Stimulated activated CD4-positive, alpha-beta T cell treated with anti-CD3 and anti-CD28 coated beads, Interleukin-15, amount 100 ng/mL, for 1 hour (primary cell): ENCODE data around the gene CEMIP2.
A peak's percentile ranks its signal among the peaks of the same experiment; 100 is the strongest.
"Not testable (repeated sequence)": the region's sequence is repeated elsewhere in the genome, so short reads cannot be mapped to it uniquely, and the experiment has no call there.

Experiments
- DNase-seq, 2 donors: peaks; one replicate each; pipeline ENCODE4 v3.0.0-alpha.2; 2020; ENCODE audit warnings: low read depth in 1 of 2, low spot score in 1 of 2

Gene CEMIP2, protein sequence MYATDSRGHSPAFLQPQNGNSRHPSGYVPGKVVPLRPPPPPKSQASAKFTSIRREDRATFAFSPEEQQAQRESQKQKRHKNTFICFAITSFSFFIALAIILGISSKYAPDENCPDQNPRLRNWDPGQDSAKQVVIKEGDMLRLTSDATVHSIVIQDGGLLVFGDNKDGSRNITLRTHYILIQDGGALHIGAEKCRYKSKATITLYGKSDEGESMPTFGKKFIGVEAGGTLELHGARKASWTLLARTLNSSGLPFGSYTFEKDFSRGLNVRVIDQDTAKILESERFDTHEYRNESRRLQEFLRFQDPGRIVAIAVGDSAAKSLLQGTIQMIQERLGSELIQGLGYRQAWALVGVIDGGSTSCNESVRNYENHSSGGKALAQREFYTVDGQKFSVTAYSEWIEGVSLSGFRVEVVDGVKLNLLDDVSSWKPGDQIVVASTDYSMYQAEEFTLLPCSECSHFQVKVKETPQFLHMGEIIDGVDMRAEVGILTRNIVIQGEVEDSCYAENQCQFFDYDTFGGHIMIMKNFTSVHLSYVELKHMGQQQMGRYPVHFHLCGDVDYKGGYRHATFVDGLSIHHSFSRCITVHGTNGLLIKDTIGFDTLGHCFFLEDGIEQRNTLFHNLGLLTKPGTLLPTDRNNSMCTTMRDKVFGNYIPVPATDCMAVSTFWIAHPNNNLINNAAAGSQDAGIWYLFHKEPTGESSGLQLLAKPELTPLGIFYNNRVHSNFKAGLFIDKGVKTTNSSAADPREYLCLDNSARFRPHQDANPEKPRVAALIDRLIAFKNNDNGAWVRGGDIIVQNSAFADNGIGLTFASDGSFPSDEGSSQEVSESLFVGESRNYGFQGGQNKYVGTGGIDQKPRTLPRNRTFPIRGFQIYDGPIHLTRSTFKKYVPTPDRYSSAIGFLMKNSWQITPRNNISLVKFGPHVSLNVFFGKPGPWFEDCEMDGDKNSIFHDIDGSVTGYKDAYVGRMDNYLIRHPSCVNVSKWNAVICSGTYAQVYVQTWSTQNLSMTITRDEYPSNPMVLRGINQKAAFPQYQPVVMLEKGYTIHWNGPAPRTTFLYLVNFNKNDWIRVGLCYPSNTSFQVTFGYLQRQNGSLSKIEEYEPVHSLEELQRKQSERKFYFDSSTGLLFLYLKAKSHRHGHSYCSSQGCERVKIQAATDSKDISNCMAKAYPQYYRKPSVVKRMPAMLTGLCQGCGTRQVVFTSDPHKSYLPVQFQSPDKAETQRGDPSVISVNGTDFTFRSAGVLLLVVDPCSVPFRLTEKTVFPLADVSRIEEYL (N-terminal part only)

DNA sequence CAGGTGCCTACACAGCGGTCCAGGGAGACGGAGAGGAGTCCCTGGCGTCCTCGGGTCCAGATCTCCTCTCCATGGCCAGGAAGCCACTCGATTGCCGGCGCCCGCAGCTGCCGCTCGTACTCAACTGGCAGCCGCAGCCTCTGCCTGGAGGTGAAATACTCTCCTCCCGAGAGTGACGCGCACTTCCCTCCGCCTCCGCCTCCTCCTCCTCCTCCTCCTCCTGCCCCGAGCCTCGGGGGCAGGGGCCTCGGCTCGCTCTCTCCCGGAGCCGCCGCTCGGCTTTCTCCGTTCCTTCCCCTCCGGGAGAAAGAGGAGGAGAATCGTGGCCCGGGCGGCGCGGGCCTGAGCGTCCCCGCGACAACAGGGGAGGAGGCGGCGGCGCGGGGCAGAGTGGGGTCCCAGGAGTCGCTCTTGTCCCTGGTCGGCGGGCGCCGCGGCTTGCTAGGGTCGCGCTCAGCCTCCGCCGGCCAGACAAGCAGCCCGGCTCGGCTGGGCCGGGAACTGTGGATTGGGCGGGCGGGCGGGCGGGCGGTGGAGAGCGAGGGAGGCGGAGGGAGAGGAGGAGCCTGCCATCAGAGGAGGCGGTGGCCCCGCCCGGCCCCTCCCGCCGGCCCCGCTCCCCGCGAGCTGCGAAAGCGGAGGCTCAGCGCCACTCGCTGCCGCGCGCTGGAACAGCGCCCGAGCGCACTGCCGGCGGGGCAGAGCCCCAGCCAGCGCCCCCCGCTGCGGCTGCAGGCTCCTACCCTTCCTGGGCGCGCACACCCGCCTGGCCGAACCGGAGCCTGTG is at the start of gene CEMIP2:
Gene CEMIP2, minus strand, starts transcription at position 126 of the 787 bp plus-strand sequence. CDS start 18,140 bp downstream, outside the sequence.
- peak; percentile 76 to 81 for DNase-seq

DNA sequence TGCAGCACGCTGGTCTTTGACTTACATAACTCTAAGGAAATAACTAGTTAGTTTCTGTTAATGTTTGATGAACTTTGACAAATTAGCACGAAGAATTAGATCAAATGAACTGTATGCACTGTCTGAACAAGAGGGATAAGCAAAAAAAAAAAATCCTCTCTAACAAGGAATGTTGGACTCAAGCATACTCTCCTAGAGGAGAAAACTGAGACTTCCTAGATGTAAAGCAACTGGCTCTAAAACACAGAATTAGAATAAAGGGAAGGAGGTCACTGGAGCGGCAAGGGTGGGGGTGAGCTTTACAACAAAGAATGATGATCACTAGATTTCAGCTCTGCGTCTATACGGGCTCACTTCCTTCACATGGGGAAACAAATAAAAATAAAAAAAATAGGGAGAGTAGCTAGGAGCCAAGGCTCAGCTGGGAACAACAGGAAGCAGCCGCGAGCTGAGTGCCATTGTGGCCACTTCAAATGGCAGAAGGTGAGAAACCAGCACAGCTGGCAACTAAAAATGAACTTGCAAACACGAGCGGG is 48.7 kb upstream of the CEMIP2 start:
- DNase-seq: no peak

DNA sequence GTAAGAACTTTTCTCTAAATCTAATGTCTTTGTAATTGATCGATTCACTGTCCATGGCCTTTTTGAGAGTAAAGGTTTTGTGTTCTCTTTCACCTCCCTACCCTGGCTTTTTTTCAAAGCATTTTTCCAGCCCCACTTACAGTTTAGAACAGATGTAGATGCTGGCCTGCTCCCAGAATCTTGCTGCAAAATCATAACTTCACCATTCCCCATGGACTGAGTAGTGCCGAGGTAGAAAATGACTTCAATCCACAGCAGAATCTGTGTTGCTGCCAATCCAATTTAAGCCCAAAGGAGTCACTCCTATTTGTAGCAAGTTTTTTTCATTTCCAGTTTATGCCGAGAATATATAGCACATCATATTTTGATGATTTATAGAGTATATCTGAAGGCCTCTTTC is 46.5 kb upstream of the CEMIP2 start:
- DNase-seq: no peak

DNA sequence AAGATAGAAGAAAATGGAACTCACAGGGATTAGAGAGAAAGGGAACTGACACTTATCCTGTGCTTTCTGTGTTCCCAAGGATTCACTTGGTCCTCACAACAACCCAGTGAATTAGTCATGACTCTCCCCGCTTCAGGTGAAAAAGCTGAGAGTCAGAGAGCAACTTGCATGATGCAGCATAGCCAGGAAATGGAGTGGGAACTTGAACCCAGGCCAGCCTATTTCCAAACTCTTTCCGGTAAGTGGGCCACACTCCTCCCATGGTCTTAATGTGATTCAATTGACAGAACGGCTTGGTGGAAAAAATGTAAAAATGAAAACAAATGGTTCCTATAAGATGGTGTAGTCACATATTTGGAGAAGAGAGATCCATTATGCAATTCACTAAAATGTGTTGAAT is 45.9 kb upstream of the CEMIP2 start:
- DNase-seq: no peak

DNA sequence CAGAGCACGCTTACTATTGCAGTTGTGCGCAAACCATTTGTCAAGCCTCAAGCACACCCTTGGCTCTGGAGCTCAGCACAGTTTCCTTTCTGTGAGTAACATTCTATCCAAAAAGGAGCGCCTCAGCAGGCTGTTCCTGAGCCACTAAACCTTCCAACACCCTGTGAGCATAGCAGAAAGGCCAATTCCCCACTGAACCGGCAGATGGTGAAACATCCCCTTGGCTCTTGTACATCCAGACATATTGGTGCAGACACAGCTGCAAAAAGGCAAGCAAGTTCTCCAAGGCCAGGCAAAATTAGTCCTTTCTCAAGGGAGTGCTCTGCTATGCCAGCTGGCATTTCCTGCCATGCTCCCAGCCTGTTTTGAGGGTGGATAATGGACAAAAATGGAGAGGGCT is 44.1 kb upstream of the CEMIP2 start:
- DNase-seq: no peak

DNA sequence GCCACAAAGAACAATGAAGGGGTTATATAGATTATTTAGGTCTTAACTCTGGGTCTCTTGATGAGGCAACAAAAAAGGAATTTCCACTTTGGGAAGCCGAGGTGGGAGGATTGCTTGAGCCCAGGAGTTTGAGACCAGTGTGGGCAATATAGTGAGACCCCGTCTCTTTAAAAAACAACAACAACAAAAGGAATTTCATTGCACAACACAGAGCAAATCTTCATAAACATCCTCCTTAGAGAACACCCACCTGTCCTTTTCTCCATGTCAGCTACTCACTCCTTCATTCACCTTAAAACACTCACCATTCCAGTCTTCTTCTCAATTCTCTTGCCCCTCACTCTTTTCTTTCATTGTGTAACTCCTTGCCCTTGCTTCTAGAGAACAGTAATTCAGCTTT is 39.8 kb upstream of the CEMIP2 start:
- no peak for DNase-seq

DNA sequence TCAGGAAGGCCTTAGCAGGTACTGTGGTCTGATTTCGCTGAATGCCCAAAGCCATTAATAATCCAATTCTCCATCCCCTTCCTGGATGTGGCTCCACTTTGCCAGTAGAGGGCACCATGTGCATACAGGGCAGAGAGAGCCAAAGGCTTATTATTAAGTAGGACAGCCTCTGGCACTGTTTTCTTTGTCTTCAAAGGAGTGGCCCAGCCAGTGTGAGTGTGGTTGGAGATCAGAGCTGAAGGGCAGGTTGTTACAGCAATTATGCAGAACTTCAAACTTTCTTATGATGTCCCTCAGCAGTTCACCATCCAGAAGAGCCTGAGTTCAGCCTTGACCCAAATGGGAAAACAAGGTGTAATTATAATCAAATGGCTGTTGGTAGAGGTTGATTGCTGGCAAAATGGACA is 38.6 kb upstream of the CEMIP2 start:
- DNase-seq: peak in 1 of 2 donors; percentile 8

DNA sequence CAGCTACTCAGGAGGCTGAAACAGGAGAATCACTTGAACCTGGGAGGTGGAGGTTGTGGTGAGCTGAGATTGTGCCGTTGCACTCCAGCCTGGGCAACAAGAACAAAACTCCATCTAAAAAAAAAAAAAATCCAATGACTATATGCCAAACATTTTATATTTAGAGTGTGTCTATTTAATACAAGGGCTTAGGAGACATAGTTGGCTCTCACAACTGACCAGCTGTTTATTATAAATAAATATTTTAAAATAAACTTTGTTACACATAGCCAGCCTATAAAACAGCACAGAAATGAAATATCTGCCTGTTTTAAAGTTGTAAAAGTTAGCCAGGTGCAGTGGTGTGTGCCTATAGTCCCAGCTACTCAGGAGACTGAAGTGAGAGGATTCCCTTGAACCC is 36.8 kb upstream of the CEMIP2 start:
- not testable (repeated sequence) for DNase-seq

DNA sequence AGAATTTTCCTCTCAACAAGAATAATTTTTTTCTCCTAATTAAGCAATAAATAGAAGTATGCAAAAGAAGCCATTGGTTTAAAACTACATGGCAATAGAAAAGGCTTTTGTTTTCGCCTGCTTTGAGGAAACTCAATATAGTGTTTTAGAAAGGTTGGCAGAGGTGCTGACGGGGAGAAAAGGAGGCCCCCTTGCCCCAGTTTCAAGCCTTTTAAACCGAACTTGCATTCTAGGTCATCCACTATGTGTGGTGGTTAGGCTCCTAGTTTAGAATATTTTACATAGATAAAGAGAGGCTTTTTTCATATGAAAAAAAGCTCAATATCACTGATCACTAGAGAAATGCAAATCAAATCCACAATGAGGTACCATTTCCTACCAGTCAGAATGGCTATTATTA is 33.5 kb upstream of the CEMIP2 start:
- no peak for DNase-seq

DNA sequence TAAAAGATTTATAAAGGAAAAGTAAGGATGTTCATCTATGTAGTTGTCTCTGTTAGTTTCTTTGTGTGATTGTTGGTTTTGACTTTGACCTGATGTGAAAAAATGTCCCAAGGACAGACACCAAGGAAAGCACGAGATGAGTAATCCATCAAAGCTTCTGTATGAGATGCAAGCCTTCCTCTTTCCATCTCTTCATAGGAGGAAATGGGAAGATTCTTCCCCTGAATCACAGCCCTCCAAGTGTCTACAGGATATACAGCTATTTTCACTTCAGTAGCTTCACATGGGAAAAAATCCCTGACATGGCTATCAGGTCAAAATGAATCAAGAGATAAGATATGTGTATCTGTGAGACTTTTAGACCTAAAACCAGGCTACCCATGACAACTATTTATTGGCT is 29.0 kb upstream of the CEMIP2 start:
- DNase-seq: no peak

DNA sequence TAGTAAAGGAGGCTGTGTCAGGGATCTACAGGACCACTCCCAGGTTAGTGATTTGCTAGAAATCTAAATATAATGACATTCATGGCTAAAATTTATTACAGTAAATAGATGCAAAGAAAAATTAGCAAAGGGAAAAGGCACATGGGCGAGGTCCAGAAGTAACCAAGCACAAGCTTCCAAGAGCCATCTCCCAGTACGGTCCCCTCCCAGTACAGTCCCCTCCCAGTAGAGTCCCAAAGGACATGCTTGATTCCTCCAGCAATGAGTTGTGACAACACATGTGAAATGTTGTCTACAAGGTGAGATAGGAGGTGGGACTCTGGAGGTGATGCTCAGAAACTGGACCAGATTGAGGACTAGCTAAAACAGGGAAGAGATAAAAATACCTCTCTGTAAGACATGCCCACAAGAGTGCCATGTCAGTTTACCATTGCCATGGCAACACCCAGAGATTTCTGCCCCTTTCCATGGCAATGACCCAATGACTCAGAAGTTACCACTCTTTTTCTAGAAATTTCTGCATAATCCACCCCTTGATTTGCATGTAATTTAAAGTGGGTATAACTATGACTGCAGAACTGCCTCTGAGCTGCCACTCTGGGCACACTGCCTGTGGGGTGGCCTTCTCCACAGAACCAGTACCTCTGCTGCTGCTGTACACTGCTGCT is 27.9 kb upstream of the CEMIP2 start:
- no peak for DNase-seq

DNA sequence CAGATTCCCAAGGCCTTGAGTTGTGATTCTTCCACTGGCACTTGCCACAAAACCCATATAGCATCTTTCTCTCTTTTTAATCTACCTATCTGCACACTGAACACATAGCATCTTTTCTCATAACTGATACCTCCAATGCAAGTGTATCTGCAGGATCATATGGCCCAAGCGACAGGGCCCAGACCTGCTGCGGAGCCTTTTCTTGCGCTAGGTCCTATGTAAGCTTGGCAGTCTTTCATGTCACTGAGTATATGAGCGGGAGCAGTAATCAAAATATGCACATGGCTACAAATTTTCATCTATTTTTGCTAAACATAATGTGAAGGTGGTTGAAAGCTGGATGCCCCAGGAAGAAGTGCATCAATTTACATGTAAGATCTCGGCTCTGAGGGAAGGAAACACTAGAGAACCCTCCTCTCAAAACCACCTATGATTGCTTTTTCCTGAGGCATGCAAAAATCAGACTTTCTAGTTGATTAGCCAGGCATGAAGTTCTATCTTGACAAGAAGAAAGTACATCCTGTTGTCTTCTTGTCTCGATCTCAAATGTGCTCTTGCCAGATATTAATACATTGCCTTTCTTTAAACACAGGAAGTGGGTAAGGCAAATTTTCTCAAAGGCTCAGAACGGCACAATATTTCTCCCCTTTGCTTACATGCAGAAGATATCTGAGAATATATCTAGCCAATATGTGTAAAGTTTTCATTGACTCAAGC is 26.9 kb upstream of the CEMIP2 start:
- DNase-seq: no peak

DNA sequence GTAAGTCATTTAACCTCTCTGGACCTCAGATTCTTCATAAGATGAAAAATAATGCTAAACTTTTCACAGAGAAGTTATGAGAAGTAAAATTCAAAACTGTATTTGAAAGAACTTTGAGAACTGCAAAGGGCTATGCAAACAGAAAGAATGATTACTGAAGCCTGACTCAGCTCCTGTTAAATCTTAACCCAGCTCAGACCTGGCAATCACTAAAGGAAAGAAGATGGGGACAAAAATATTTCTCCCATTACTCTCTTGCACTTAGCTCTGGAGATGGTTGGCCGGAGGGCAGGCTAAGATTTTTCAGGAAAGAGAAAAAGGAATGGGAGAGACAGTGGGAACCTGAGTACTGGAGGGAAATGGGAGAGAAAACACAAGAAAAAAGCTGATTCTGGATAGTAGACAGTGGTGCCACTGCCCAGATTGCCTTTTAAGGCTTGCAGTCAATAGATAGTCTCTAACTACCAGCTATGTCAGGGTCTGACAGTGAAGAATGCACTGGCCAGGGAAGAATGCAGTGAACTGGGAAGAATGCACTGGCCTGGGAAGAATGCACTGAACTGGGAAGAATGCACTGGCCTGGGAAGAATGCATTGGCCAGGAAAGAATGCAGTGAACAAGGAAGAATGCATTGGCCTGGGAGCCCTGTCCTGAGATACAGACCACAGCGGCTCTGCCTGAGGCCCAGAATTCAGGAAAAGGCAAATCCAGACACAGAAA is 25.2 kb upstream of the CEMIP2 start:
- no peak for DNase-seq

DNA sequence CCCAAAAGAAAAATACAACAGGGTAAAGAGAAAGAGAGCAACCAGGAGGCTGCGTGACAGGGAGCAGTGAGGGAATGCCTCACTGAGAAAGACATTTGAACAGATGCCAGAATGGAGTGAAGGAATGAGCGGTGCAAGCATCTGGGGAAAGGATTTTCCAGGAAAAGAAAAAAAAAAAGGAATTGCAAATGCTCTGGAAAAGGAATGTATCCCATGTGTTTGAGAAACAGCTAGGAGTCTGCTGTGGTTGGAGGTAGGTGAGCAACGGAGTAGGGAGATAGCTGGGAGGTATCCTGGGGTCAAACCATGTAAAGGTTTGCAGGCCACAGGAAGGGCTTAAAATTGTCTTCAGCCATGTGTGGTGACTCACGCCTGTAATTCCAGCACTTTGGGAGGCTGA is 23.6 kb upstream of the CEMIP2 start:
- DNase-seq: no peak

DNA sequence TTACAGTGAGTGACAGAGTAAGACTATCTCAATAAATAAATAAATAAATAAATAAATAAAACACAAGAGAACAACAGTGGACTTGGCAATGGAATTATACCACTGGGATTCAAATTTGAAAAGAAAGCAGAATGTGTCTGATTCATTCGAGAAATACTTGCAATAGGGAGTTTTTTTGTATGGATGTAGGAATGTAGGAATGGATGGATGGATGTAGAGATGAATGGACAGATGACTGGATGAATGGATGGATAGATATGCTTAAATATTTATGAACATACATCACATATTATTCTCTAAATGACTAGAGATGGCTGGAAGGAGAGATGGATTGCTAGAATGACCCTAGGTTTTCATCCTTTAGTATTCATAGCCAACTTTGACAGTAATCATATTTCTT is 22.0 kb upstream of the CEMIP2 start:
- DNase-seq: no peak

DNA sequence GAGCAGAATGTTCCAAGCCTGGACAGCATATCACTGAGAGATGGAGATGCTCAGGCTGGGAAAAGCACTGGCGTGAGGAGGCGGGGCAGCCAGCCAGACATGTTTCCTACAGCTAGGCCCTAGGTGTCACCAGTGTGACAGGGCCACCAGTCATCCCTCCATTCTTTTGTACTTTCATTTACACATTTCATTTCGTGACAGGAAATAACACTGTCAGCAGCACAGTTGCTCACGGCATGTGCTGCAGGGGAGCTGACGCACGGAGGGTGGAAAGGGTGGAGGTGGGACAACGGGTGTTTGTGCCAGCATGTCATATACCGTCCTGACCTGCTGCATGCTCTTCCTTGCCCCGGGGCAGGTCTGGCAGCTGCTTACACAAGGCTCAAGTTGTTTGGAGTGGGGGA is 14.8 kb upstream of the CEMIP2 start:
- peak; percentile 60 to 63 for DNase-seq

DNA sequence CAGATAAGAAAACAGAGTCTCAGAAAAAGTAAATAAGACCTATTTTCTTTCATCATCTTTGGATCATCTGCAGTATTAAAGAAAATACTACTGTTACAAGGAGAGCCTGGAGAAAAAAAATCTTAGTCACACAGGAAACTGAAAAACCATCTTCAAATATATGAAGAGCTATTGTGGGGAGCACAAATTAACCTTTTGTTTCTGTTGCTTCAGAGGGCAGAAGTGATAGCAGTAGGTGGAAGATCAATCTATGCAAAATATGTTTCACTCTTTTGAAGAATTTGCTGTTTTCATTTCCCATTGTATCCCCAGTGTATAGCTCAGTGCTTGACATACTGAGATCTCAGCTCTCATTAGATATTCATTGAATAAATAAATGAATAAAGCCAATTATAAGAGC is 13.1 kb upstream of the CEMIP2 start:
- no peak for DNase-seq

DNA sequence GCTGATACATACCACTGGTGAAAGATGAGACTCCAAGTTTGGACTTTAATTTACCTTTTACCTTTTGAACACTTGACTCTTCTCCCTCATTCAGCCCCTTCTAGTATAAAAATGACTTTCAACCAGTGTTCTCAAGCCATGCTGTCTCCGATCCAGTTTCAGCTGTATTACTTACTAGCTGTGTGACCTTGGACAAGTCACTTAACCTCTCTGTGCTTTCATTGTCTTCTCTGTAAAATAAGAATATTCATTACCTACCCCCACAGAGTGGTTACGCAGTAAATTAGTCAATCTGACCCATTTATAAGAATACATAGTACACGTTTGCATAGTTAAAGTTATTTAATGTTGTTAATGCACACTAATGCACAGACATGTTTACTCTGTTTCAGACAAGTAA is 12.6 kb upstream of the CEMIP2 start:
- DNase-seq: no peak

DNA sequence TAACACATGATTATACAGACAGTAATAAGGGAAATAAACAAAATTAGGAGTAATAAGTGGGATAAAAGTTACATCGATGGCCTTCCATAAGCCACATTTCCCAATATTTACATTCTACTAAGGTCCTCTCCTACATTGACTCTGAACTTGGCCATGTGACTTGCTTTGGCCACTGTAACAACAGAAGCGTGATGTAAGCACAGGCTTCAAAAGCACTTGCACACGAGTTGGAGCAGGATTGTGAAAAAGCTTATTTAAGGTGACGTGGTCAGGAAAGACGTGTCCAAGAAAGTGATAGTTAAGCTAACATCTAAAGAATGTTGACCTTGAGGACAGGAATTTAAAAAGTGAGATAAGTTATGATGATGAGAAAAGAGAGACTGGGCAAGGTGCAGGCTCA is 9.8 kb upstream of the CEMIP2 start:
- DNase-seq: no peak
